ENCODE data around the gene FBRS.
"Not testable (repeated sequence)": the region's sequence is repeated elsewhere in the genome, so short reads cannot be mapped to it uniquely, and the experiment has no call there.

- TF ChIP-seq, protein P1, sequence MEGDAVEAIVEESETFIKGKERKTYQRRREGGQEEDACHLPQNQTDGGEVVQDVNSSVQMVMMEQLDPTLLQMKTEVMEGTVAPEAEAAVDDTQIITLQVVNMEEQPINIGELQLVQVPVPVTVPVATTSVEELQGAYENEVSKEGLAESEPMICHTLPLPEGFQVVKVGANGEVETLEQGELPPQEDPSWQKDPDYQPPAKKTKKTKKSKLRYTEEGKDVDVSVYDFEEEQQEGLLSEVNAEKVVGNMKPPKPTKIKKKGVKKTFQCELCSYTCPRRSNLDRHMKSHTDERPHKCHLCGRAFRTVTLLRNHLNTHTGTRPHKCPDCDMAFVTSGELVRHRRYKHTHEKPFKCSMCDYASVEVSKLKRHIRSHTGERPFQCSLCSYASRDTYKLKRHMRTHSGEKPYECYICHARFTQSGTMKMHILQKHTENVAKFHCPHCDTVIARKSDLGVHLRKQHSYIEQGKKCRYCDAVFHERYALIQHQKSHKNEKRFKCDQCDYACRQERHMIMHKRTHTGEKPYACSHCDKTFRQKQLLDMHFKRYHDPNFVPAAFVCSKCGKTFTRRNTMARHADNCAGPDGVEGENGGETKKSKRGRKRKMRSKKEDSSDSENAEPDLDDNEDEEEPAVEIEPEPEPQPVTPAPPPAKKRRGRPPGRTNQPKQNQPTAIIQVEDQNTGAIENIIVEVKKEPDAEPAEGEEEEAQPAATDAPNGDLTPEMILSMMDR (IDR thresholded peaks at IDR 0.05; ENCODE audit: low read depth, low read length), result not testable (repeated sequence)
- not testable (repeated sequence) for TF ChIP-seq EZH2phosphoT487 (IDR thresholded peaks at IDR 0.05; ENCODE audit: low read depth)
Measured at GRCh38 chr16:30703071-30703470, 44.8 kb downstream of the FBRS start.

All from OCI-LY3 (cell line).